GM12878 (cell line): ENCODE measurements around the gene CORO2B. TPM values are rescaled to one million over a fixed set of nuclear protein-coding genes. Genes with fewer than 3 reads are reported as not detected.

ENCODE experiments used
- ATAC-seq: fragments of 200-7000 bp; cut with Tn5 transposase; 3 replicates; pipeline ENCODE4 v1.9.1; 2020; ENCODE audit warnings: mild to moderate bottlenecking, moderate library complexity
- BruUV-seq: library from RNA; stranded (reverse); fragments of 400-500 nt; replicated peaks from 2 replicates; lab custom pipeline; 2021; lab: Mats Ljungman, UMichigan
- CTCF ChIA-PET: fragments of 300-600 bp; sonication (Branson Sonifier 250); formaldehyde crosslinking; extraction: SDS; loops from one replicate; lab custom pipeline; 2021; ENCODE audit warnings: inconsistent platforms; lab: Yijun Ruan, JAX
- POLR2A ChIA-PET: fragments of 350-600 bp; formaldehyde crosslinking; extraction: SDS; loops from one replicate; lab custom pipeline; 2021; ENCODE audit warnings: inconsistent platforms; lab: Charles Lee
- RAD21 ChIA-PET: fragments of 300-600 bp; sonication (Branson Sonifier 250); formaldehyde crosslinking; loops from one replicate; lab custom pipeline; 2023; ENCODE audit warnings: antibody characterized with exemption; ENCODE audit not compliant: unreplicated experiment; lab: Charles Lee
- SMC1A ChIA-PET: fragments of 300-600 bp; sonication (Branson Sonifier 250); formaldehyde crosslinking; loops from one replicate; lab custom pipeline; 2023; ENCODE audit not compliant: unreplicated experiment, uncharacterized antibody; lab: Charles Lee
- DNase-seq: peaks from one replicate; pipeline ENCODE4 v3.0.0-alpha.2; 2011; ENCODE audit warnings: low read depth, low spot score
- FAIRE-seq: peaks from 3 replicates; lab custom pipeline; 2011; peaks lifted over from hg19 to GRCh38; lab: Jason Lieb, UNC
- H2AFZ ChIP-seq: 2 replicates; pipeline ENCODE4 v1.6.0; 2011; ENCODE audit warnings: low read depth, low read length, control low read depth; ENCODE audit not compliant: control insufficient read depth
- H3K27ac ChIP-seq: 2 replicates; pipeline ENCODE4 v1.5.1; 2011; ENCODE audit warnings: control low read depth; ENCODE audit not compliant: control insufficient read depth, insufficient read depth
- H3K27me3 ChIP-seq, 2 experiments: replicated peaks in 1 of 2; 2 replicates each; pipeline versions ENCODE4 v1.6.0 to v1.6.1; 2011; ENCODE audit warnings: low read length in 1 of 2; ENCODE audit not compliant: control insufficient read depth in 2 of 2, insufficient read depth in 2 of 2
- H3K36me3 ChIP-seq, 2 experiments: 2 replicates each; pipeline ENCODE4 v1.5.1; 2011; ENCODE audit warnings: low read length in 1 of 2; ENCODE audit not compliant: control insufficient read depth in 2 of 2, insufficient read depth in 2 of 2
- H3K4me1 ChIP-seq: 2 replicates; pipeline ENCODE4 v1.6.1; 2011; ENCODE audit warnings: mild to moderate bottlenecking, low read length, moderate library complexity, mixed read lengths; ENCODE audit not compliant: control insufficient read depth, insufficient read depth
- H3K4me2 ChIP-seq: 2 replicates; pipeline ENCODE4 v1.6.0; 2011; ENCODE audit warnings: control low read depth; ENCODE audit not compliant: control insufficient read depth, insufficient read depth
- H3K4me3 ChIP-seq: fragments of 200-600 bp; sonication (generic); 2 replicates; pipeline ENCODE4 v1.5.1; 2016
- H3K79me2 ChIP-seq: 2 replicates; pipeline ENCODE4 v1.6.0; 2011; ENCODE audit warnings: low read length; ENCODE audit not compliant: control insufficient read depth, insufficient read depth
- H3K9ac ChIP-seq: 2 replicates; pipeline ENCODE4 v1.8.0; 2011; ENCODE audit warnings: low read length, control low read depth, mixed read lengths; ENCODE audit not compliant: control insufficient read depth, insufficient read depth
- H3K9me3 ChIP-seq: replicated peaks from 3 replicates; pipeline ENCODE4 v1.5.1; 2011; ENCODE audit warnings: mild to moderate bottlenecking, low read length; ENCODE audit not compliant: control insufficient read depth, insufficient read depth
- H4K20me1 ChIP-seq: 2 replicates; pipeline ENCODE4 v1.6.0; 2011; ENCODE audit not compliant: control insufficient read depth, insufficient read depth
- CBX5 ChIP-seq: sonication (generic); IDR thresholded peaks from 2 replicates; pipeline ENCODE4 v1.6.1; 2016; ENCODE audit warnings: low read depth, moderate library complexity, mild to moderate bottlenecking, inconsistent platforms
- CHD2 ChIP-seq: IDR thresholded peaks from 2 replicates; pipeline ENCODE4 v1.6.1; 2011; ENCODE audit warnings: low read depth, low read length, improper control_type of control experiment, borderline replicate concordance
- CREB1 ChIP-seq: IDR thresholded peaks from 2 replicates; pipeline ENCODE4 v1.6.1; 2012; ENCODE audit warnings: low read depth, mild to moderate bottlenecking, inconsistent platforms
- FOXM1 ChIP-seq: IDR thresholded peaks from 2 replicates; pipeline ENCODE4 v1.6.1; 2012; ENCODE audit warnings: low read depth, mild to moderate bottlenecking, inconsistent platforms, low read length, moderate library complexity
- KDM1A ChIP-seq: fragments of 200-600 bp; sonication (generic); IDR thresholded peaks from 2 replicates; pipeline ENCODE4 v1.6.1; 2016; ENCODE audit warnings: borderline replicate concordance
- MEF2B ChIP-seq: fragments of 450-650 bp; IDR thresholded peaks from 2 replicates; pipeline ENCODE4 v1.6.1; 2018; ENCODE audit warnings: mild to moderate bottlenecking, moderate library complexity; ENCODE audit not compliant: partially characterized antibody, poor library complexity, severe bottlenecking
- MTA2 ChIP-seq: fragments of 450-650 bp; IDR thresholded peaks from 2 replicates; pipeline ENCODE4 v1.6.1; 2016; ENCODE audit warnings: low read depth, mild to moderate bottlenecking, moderate library complexity
- MTA3 ChIP-seq: IDR thresholded peaks from 2 replicates; pipeline ENCODE4 v1.6.1; 2012; ENCODE audit warnings: low read length, inconsistent platforms, borderline replicate concordance
- NFXL1 ChIP-seq: fragments of 450-650 bp; IDR thresholded peaks from 2 replicates; pipeline ENCODE4 v1.6.1; 2017; ENCODE audit warnings: antibody characterized with exemption, mild to moderate bottlenecking, borderline replicate concordance
- NFYA ChIP-seq: IDR thresholded peaks from 2 replicates; pipeline ENCODE4 v1.6.1; 2011; ENCODE audit warnings: low read depth, mild to moderate bottlenecking, low read length, improper control_type of control experiment, borderline replicate concordance
- POU2F2 ChIP-seq: IDR thresholded peaks from 3 replicates; pipeline ENCODE4 v1.6.1; 2011; ENCODE audit warnings: low read depth, mild to moderate bottlenecking, low read length, borderline replicate concordance
- SKIL ChIP-seq: fragments of 450-650 bp; IDR thresholded peaks from 2 replicates; pipeline ENCODE4 v1.6.1; 2017; ENCODE audit warnings: mild to moderate bottlenecking, low read depth, inconsistent platforms; ENCODE audit not compliant: poor library complexity, severe bottlenecking
- STAT3 ChIP-seq: IDR thresholded peaks from 2 replicates; pipeline ENCODE4 v1.6.1; 2011; ENCODE audit warnings: low read depth, low read length, improper control_type of control experiment
- SUZ12 ChIP-seq: fragments of 200-600 bp; sonication (generic); IDR thresholded peaks from one replicate; pipeline ENCODE4 v1.6.1; 2018; ENCODE audit warnings: antibody characterized with exemption, mild to moderate bottlenecking; ENCODE audit not compliant: unreplicated experiment
- ZSCAN29 ChIP-seq: fragments of 450-650 bp; IDR thresholded peaks from 2 replicates; pipeline ENCODE4 v1.6.1; 2017; ENCODE audit warnings: mild to moderate bottlenecking, moderate library complexity
- WGBS: methylation state at CpG from one replicate; pipeline ENCODE4 v1.1.6; 2016; ENCODE audit warnings: low lambda C conversion rate; ENCODE audit not compliant: insufficient replicate concordance, insufficient coverage; ENCODE audit errors: missing lambda C conversion rate; 5-methylcytosine and 5-hydroxymethylcytosine counted together
- in situ Hi-C: fragments of 300-500 bp; cut with MboI; formaldehyde crosslinking; loops from 9 replicates; pipeline ENCODE4 v1.14.3; 2018; ENCODE audit warnings: mixed read lengths
- intact Hi-C: fragments of 100-400 bp; cut with micrococcal nuclease; formaldehyde crosslinking; loops from one replicate; pipeline ENCODE4 v1.14.2; 2022; ENCODE audit not compliant: unreplicated experiment
- polyA plus RNA-seq, 11 experiments: library from polyadenylated mRNA; depleted of rRNA in 4 of 11; unstranded in 6 of 11; stranded (reverse) in 5 of 11; fragments of >200 nt; fragmentation: Nextera tagmentation in 4 of 11; fragmentation: Illumina TruSeq in 1 of 11; extraction: Ambion mirVana in 4 of 11; extraction: Trizol in 1 of 11; gene quantifications; 1 replicate in 1 of 11; 2 replicates in 10 of 11; pipeline versions ENCODE4 v1.2.1 to v1.2.3, GENCODE V29; 2011 to 2016; ENCODE audit warnings: inconsistent platforms in 2 of 11, missing spikeins in 2 of 11, low read depth in 1 of 11
- total RNA-seq, 4 experiments: library from RNA; depleted of rRNA in 3 of 4; stranded (reverse); fragments of >200 nt in 3 of 4; fragmentation: Illumina TruSeq in 1 of 4; extraction: Trizol in 1 of 4; gene quantifications; 2 replicates each; pipeline versions ENCODE4 v1.2.1 to v1.2.3, GENCODE V29; 2013 to 2021
- TF ChIP-seq, protein P1 (sequence below): fragments of 450-650 bp; IDR thresholded peaks from 2 replicates; pipeline ENCODE4 v1.6.1; 2014; ENCODE audit warnings: mild to moderate bottlenecking

CORO2B gene
- total and polyA plus RNA-seq, 10 of the 15 experiments (the other 5 are each of a cell fraction or from before 2014, with no cell fraction given), result 0.05 to 0.73 (median 0.13) TPM; not detected in 4

DNA sequence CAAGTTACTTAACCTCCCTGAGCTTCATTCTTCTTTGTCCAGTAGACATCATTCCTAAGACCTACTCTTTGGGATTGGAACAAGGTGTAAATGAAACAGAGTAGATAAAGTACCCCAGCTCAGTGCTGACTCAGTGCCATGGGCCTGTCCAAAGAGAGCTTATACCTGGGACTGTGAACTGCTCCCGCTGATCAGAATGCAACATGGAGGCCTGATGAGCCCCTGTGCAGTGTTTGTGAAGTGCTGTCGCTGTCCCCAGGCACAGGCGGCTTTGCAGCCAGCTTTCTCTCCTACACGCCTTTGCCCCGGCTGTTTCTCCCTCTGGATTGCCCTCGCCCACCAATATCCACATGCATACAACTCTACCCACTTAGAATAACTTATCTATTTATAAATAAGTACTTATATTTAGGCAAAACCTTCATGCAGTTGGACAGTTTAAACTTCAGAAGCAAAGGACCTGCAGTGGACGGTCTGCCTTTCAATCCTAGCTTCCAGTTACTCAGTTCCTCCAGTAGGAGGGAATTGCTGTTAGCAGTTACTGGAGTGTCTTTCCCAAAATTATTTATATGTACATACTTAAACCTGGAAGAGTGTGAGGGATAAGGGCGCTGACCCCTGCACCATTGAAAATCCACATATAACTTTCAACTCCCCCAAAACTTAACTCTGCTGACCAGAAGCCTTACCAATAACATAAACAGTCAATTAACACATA is 80.0 kb downstream of the CORO2B start (continued):
- TF ChIP-seq ZSCAN29, result no peak
- no peak for TF ChIP-seq CREB1
- no peak for TF ChIP-seq CBX5
- no peak for TF ChIP-seq MTA2
- TF ChIP-seq FOXM1, result no peak

DNA sequence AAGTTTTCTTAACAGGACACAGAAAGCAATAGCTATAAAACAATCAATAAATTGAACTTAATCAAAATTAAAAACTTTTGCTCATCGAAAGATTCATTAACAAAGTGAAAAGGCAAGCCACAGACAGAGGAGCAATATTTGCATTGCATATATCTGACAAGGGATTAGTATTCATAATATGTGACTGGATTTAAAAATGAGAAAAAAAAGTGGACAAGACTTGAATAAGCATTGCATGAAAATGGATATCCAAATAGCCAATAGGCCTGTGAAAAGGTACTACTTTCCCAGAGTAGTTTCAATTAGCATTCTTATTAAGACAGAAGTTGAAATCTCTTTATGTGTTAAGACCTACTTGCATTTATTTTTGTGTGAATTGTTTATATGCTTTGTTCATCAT is 84.7 kb downstream of the CORO2B start:
- H3K36me3 ChIP-seq, result no peaks in the 10 kb centered on the region
- CTCF ChIA-PET, result interaction anchor here (1.6 to 3.8 kb wide), 3 partner anchors 7 to 212 kb away, joined by 3 to 28 read pairs (median 6); no protein-coding TSS in a partner anchor
- no peak overlapping the region for H3K4me2 ChIP-seq
- 7% methylated on average over 1 of the region's 1 CpG for WGBS
- H3K27ac ChIP-seq, result no peak overlapping the region
- no peaks in the 10 kb centered on the region; a peak in 1 of 4 replicates for H3K27me3 ChIP-seq
- intact Hi-C loops (no loop called here), in situ Hi-C loops (no loop called here)
- RAD21 ChIA-PET, result no interaction called here
- no peak overlapping the region for H3K9ac ChIP-seq
- DNase-seq (no peak), FAIRE-seq (no peak), ATAC-seq (no peak)
- H2AFZ ChIP-seq, result no peak overlapping the region
- H3K4me1 ChIP-seq, result no peaks in the 10 kb centered on the region
- BruUV-seq, result no TSS peak
- no peaks in the 10 kb centered on the region for H3K79me2 ChIP-seq
- H4K20me1 ChIP-seq, result no peaks in the 10 kb centered on the region
- no peaks in the 10 kb centered on the region for H3K9me3 ChIP-seq
- TF ChIP-seq STAT3 (no peak), SKIL (no peak), POU2F2 (no peak), KDM1A (no peak), NFYA (no peak), SUZ12 (no peak), MEF2B (no peak), CHD2 (no peak), NFXL1 (no peak), MTA3 (no peak)
- TF ChIP-seq, protein P1, sequence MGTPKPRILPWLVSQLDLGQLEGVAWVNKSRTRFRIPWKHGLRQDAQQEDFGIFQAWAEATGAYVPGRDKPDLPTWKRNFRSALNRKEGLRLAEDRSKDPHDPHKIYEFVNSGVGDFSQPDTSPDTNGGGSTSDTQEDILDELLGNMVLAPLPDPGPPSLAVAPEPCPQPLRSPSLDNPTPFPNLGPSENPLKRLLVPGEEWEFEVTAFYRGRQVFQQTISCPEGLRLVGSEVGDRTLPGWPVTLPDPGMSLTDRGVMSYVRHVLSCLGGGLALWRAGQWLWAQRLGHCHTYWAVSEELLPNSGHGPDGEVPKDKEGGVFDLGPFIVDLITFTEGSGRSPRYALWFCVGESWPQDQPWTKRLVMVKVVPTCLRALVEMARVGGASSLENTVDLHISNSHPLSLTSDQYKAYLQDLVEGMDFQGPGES, result no peak
- POLR2A ChIA-PET, result no interaction called here
- no peak overlapping the region for H3K4me3 ChIP-seq
- SMC1A ChIA-PET, result no interaction called here
